Tibial nerve (tissue), 3 donors: ENCODE results near the gene SOX2.

Experiments
- POLR2A ChIP-seq, 2 donors: fragments of 450-650 bp; IDR thresholded peaks; one replicate each; pipeline ENCODE4 v1.6.1; 2017; ENCODE audit warnings: antibody characterized with exemption in 2 of 2, mild to moderate bottlenecking in 2 of 2, moderate library complexity in 2 of 2
- TF ChIP-seq, protein P1 (sequence below), 5 experiments: fragments of 200-600 bp in 3 of 5; fragments of 450-650 bp in 2 of 5; sonication (generic) in 3 of 5; IDR thresholded peaks; one replicate each; pipeline ENCODE4 v1.5.1; 2016 to 2019; ENCODE audit warnings: antibody characterized with exemption in 5 of 5, mild to moderate bottlenecking in 3 of 5, moderate library complexity in 2 of 5

DNA sequence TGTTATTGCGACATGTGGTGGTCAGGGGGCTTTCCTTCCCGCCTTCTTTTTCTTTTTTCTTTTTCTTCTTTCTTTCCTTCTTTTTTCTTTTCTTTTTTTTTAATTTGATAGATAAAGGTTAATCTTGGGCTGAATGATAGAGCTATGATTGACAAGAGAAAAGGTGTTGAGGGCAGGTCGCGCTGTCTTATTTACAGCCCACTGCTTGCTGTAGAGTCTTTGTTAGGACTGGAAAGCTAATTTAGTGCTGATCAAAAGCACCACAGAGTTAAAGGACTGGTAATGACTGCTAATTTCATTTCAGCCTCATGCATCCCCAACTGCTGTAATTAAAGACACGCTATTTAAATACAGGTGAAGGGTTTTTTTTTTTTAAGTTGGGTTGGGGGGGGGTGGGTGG lies 10.6 kb upstream of the SOX2 start:
- TF ChIP-seq POLR2A (IDR thresholded peaks at IDR 0.05) = no peak
- TF ChIP-seq, protein P1, sequence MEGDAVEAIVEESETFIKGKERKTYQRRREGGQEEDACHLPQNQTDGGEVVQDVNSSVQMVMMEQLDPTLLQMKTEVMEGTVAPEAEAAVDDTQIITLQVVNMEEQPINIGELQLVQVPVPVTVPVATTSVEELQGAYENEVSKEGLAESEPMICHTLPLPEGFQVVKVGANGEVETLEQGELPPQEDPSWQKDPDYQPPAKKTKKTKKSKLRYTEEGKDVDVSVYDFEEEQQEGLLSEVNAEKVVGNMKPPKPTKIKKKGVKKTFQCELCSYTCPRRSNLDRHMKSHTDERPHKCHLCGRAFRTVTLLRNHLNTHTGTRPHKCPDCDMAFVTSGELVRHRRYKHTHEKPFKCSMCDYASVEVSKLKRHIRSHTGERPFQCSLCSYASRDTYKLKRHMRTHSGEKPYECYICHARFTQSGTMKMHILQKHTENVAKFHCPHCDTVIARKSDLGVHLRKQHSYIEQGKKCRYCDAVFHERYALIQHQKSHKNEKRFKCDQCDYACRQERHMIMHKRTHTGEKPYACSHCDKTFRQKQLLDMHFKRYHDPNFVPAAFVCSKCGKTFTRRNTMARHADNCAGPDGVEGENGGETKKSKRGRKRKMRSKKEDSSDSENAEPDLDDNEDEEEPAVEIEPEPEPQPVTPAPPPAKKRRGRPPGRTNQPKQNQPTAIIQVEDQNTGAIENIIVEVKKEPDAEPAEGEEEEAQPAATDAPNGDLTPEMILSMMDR (IDR thresholded peaks at IDR 0.05) = no peak
